GM19397 (cell line): ENCODE data around the gene PRR7.
A peak's percentile ranks its signal among the peaks of the same experiment; 100 is the strongest.
"Not testable (repeated sequence)": the region's sequence is repeated elsewhere in the genome, so short reads cannot be mapped to it uniquely, and the experiment has no call there.

Source experiments
- ATAC-seq: cut with Tn5 transposase; IDR thresholded peaks from one replicate; pipeline ENCODE4 v1.9.1; 2021; ENCODE audit warnings: mild to moderate bottlenecking, moderate library complexity; ENCODE audit not compliant: unreplicated experiment

The PRR7 gene

GRCh38 chr5:177446200-177447065, at the start of gene PRR7:
Gene PRR7, plus strand, starts transcription at chr5:177446814. Its CDS starts 8,254 bp downstream, at chr5:177455068.
- peak; percentile 66 for ATAC-seq

GRCh38 chr5:177397875-177398390, 48.7 kb upstream of the PRR7 start:
- ATAC-seq, result no peak

- no peak for ATAC-seq
Measured at GRCh38 chr5:177399997-177400868, 46.4 kb upstream of the PRR7 start, which contains the start of gene PFN3. Gene PFN3, minus strand, starts transcription at chr5:177400661. Its CDS starts 85 bp downstream, at chr5:177400576.

- ATAC-seq, result no peak
Measured at GRCh38 chr5:177402271-177403043, 44.2 kb upstream of the PRR7 start.

- ATAC-seq, result peak; percentile 14
Measured at GRCh38 chr5:177403102-177403791, 43.4 kb upstream of the PRR7 start.

- peak; percentile 77 for ATAC-seq
Measured at GRCh38 chr5:177403792-177404640, 42.6 kb upstream of the PRR7 start.

- ATAC-seq, result no peak
Measured at GRCh38 chr5:177404641-177405179, 41.9 kb upstream of the PRR7 start.

- no peak for ATAC-seq
Measured at GRCh38 chr5:177405312-177405711, 41.3 kb upstream of the PRR7 start.

- ATAC-seq, result no peak
Measured at GRCh38 chr5:177405805-177406204, 40.8 kb upstream of the PRR7 start.

- ATAC-seq, result no peak
Measured at GRCh38 chr5:177409043-177409801, 37.4 kb upstream of the PRR7 start, which contains the start of gene F12. Gene F12, minus strand, starts transcription at chr5:177409564. Its CDS starts 37 bp downstream, at chr5:177409527.

GRCh38 chr5:177410575-177410974, 36.0 kb upstream of the PRR7 start:
- no peak for ATAC-seq

- no peak for ATAC-seq
Measured at GRCh38 chr5:177412603-177413233, 33.9 kb upstream of the PRR7 start.

- ATAC-seq, result no peak
Measured at GRCh38 chr5:177414481-177414880, 32.1 kb upstream of the PRR7 start.

- ATAC-seq, result not testable (repeated sequence)
Measured at GRCh38 chr5:177417081-177417480, 29.5 kb upstream of the PRR7 start.

GRCh38 chr5:177419046-177419445, 27.6 kb upstream of the PRR7 start:
- ATAC-seq, result no peak

GRCh38 chr5:177420472-177420871, 26.1 kb upstream of the PRR7 start:
- ATAC-seq, result not testable (repeated sequence)

GRCh38 chr5:177421062-177421798, 25.4 kb upstream of the PRR7 start:
- no peak for ATAC-seq
